ENCODE results near the gene KSR2.
"Not testable (repeated sequence)": the region's sequence is repeated elsewhere in the genome, so short reads cannot be mapped to it uniquely, and the experiment has no call there.

KSR2 gene

DNA sequence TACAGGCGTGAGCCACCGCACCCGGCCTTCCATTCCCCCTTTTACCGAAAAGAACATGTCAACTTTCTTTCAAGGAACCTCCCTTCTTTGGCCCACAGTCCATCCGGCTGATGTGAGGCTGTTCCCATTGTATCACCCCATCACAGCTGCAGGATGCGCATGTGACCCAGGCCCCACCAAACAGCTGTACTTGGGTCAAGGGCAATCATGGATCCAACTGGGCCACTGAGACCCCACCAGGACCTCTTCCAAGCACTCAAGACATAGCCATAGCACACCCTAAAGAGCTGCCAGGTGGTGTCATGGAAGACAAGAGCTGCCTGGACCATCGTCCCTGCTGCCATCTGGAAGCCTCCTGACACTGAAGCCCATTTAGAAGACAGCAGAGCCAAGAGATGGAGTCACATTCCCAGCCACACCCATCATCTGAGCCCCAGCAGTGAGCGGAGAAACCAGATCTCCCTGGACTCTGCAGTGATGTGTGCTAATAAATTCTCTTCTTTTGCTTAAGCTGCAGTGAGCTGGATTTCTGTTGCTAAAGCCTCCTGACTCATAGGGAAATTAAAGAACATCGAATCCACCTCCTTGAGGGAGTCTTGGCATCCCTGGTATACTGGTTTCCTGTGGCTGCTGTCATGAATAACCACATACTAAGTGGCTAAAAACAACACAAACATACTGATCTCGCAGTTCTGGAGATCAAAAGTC lies 105.6 kb downstream of the KSR2 start:
- no peak overlapping the region for H3K4me3 ChIP-seq (replicated peaks; ENCODE audit: low read depth, low read length)
- DNase-seq (ENCODE audit: extremely low read depth, low read depth): no peak
- TF ChIP-seq, protein P1, sequence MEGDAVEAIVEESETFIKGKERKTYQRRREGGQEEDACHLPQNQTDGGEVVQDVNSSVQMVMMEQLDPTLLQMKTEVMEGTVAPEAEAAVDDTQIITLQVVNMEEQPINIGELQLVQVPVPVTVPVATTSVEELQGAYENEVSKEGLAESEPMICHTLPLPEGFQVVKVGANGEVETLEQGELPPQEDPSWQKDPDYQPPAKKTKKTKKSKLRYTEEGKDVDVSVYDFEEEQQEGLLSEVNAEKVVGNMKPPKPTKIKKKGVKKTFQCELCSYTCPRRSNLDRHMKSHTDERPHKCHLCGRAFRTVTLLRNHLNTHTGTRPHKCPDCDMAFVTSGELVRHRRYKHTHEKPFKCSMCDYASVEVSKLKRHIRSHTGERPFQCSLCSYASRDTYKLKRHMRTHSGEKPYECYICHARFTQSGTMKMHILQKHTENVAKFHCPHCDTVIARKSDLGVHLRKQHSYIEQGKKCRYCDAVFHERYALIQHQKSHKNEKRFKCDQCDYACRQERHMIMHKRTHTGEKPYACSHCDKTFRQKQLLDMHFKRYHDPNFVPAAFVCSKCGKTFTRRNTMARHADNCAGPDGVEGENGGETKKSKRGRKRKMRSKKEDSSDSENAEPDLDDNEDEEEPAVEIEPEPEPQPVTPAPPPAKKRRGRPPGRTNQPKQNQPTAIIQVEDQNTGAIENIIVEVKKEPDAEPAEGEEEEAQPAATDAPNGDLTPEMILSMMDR (IDR thresholded peaks at IDR 0.05; ENCODE audit: low read depth, low read length, missing control alignments): no peak

DNA sequence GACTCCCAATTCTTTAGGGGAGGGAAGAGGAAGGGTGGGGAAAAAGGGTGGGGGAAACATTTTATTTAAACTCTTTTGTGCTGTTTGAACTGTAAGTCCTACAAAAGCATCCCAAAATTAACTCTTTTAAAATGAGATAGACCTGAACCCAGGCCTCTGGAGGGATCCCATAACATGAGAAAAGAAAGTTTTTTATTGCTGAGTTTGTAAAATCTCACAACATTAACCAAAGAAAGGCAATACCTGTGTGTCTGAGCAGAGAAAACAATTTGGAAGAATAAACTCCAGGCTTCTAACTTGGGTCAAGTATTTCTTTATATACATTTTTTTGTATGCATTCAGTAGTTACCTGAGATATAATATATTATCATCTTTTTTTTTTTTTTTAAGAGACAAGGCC lies 107.1 kb downstream of the KSR2 start:
- DNase-seq (ENCODE audit: extremely low read depth, low read depth): no peak
- TF ChIP-seq, protein P1 (IDR thresholded peaks at IDR 0.05; ENCODE audit: low read depth, low read length, missing control alignments): no peak
- H3K4me3 ChIP-seq (replicated peaks; ENCODE audit: low read depth, low read length): no peak overlapping the region

DNA sequence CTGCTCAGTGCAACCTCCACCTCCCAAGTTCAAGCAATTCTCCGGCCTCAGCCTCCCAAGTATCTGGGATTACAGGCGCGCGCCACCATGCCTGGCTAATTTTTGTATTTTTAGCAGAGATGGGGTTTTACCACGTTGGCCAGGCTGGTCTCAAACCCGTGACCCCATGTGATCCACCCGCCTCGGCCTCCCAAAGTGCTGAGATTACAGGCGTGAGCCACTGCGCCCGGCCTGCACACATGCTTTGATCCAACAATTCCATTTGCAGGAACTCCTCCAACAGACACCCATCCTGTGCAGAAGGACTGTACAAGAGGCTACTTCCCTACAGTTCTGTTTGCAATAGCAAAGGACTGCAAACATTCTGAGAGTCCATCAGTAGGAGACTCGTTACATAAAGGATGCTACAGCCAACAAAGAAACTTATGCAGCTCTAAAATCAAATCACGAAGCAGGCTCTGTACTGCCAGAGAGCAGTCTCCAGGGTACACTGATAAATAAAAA lies 108.0 kb downstream of the KSR2 start:
- H3K4me3 ChIP-seq (replicated peaks; ENCODE audit: low read depth, low read length); DNase-seq (ENCODE audit: extremely low read depth, low read depth): not testable (repeated sequence)

DNA sequence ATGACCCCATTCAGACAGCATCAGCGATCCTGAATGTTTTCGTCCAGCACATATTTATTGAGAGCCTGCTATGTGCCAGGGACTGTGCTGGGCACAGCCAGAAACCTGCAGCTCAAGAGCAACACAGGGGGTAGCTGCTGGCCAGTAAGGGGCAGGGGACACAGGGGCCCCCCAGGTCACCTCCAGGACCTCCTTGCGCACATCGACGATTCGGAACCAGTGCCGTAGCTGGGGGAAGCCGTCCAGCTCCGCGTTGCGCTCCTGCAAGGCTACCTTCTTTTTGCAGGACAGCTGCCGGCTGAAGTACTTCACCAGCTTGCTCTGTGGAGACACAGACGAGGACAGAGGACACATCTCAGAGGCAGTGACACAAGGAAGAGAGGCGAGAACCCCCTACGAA lies 108.7 kb downstream of the KSR2 start:
- no peak for DNase-seq (ENCODE audit: extremely low read depth, low read depth)
- no peak overlapping the region for H3K4me3 ChIP-seq (replicated peaks; ENCODE audit: low read depth, low read length)
- TF ChIP-seq, protein P1 (IDR thresholded peaks at IDR 0.05; ENCODE audit: low read depth, low read length, missing control alignments): no peak

DNA sequence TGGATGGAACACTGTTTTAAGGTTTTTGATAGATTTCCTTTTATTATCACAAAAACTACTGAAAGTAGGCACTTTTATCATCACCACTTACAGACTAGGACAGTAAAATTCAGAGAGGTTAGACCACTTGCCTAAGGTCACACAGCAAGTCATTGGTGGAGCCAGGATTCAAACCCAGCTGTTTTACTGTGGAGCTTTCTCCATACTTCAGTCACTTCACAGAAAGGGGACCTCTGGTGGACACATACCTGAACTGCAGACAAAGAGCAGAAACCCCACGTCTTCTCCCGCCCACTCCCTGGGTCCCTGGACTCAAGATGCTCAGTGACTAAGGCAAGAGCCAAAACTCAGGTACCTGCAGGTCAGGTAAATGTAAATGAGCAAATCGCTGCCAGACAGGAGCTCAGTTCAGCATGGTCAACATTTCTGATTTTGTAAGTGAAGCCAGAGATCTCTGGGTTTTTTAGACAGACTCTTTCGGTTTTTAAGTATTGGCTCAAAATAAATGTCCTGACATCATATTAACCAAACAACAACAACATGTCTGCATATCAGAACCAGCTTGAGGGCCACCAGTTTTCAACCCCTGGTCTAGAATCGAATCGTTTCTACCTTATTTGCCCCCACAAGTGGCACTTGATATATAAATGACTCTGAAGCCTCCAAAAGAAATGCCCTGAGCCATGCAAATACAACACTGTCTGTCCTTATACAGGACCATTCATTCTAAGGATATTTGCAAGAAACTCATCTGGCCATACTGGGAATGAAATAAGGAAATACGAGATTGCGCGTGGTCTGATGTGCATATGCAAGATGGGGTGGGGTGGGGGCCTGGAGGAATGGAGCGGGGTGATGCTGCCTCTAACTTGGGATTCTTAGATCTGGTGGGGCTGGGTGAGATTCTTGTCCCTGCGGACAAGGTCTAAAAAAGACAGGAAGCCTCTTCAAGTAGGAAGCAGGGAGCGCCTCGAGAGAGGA lies 110.9 kb downstream of the KSR2 start:
- TF ChIP-seq, protein P1 (IDR thresholded peaks at IDR 0.05; ENCODE audit: low read depth, low read length, missing control alignments): peak; percentile 69
- DNase-seq (ENCODE audit: extremely low read depth, low read depth): no peak
- no peak overlapping the region for H3K4me3 ChIP-seq (replicated peaks; ENCODE audit: low read depth, low read length)

DNA sequence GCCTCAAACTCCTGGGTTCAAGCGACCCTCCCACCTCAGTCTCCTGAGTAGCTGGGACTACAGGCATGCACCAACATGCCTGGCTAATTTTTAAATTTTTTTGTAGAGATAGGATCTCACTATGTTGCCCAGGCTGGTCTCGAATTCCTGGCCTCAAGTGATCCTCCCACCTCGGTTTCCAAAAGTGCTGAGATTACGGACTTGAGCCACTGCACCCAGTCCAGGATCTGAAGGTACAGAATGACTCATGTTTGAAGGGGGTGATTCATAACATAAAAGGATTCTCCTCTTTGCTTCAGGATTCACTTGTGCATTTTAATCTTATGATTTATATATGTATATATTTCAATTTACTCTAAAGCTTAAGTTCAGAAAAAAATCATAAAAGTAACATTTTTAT lies 111.7 kb downstream of the KSR2 start:
- DNase-seq (ENCODE audit: extremely low read depth, low read depth); H3K4me3 ChIP-seq (replicated peaks; ENCODE audit: low read depth, low read length): not testable (repeated sequence)

DNA sequence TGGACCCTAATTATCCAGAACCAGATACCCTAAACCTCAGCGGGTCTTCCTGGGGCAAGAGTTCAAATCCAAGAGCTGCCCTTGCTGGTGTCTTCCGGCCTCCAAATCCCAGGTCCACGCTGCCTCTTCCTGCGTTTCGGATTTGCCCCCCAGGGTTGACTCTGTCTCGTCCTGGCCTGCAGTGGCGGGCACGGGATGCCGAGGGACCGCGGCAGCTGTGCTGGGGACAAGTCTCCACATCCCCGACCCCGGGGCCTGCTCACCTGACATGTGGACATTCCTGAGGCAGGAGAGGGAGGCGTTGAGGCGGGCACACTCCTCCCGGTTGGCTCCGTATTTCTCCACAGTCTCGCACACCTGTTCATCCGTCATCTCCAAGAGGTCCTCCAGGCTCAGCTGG lies 113.6 kb downstream of the KSR2 start:
- DNase-seq (ENCODE audit: extremely low read depth, low read depth): no peak
- no peak overlapping the region for H3K4me3 ChIP-seq (replicated peaks; ENCODE audit: low read depth, low read length)
- TF ChIP-seq, protein P1 (IDR thresholded peaks at IDR 0.05; ENCODE audit: low read depth, low read length, missing control alignments): no peak

All from HFF-Myc (cell line).